ENCODE measurements around the gene PDE6D.

The PDE6D gene

DNA sequence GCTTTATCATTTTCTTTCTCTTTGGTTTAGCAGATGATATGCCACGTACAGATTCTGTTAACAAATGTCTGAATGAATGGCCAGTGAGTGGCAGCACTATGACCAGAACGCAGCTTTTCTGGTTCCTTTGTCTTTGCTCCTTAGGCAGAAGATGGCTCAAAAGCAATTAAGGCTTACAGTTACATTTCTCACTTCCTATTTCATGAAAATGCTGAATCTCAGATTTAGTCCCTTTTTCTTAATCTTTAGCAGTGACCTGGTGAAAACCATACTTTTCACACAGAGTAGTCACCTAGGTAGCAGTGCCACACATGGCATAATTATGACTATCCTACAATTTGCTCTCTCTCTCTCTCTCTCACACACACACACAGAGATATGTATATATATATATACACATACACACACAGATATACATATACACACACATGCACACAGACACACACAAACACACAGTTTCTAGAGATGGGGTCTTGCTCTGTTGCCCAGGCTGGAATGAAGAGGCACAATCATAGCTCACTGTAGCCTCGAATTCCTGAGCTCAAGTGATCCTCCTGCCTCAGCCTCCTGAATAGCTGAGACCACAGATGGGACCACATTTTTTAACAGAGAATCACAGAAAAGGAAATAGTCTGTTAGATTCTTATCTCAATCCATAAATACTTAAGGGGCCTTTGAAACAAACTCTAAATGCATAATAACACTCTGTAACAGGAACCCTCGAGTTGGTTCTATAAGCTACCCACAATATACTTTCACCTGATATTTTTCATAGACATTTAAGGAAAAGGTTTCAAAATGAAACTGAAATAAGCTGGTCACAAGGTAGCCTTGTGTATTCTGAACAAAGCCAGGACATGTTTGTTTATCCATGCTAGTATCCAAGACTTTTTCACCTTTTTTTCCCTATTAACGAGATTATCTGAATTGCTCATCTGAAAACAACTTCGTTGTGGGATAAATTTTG is 11.6 kb downstream of the PDE6D start:
- H3K4me3 ChIP-seq (ENCODE audit: low read length): no peak overlapping the region
- TF ChIP-seq CTCF (conservative IDR thresholded peaks at IDR 0.05; ENCODE audit: low read depth, low read length): no peak
- no peak for DNase-seq (ENCODE audit: low read depth)

GRCh38 chr2:231765496-231765929 is 15.6 kb downstream of the PDE6D start:
- H3K4me3 ChIP-seq (ENCODE audit: low read length): no peak overlapping the region
- DNase-seq (ENCODE audit: low read depth): no peak
- no peak for TF ChIP-seq CTCF (conservative IDR thresholded peaks at IDR 0.05; ENCODE audit: low read depth, low read length)

DNA sequence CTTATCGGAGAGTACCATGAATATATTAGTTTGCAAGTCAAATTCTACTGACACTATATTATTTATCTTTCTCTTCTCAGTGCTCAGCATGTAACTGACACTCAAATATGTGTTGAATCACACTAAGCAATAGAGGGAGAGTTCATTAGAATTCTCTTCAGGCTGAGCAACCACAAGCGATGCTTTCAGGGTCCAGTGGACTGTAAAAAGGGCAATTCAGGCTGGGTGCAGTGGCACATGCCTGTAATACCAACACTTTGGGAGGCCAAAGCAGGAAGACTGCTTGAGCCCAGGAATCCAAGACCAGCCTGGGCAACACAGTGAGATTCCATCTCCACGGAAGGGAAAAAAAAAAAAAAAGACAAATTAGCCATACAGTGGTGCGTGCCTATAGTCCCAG is 16.3 kb downstream of the PDE6D start:
- H3K4me3 ChIP-seq (ENCODE audit: low read length): no peak overlapping the region
- no peak for TF ChIP-seq CTCF (conservative IDR thresholded peaks at IDR 0.05; ENCODE audit: low read depth, low read length)
- no peak for DNase-seq (ENCODE audit: low read depth)

GRCh38 chr2:231764124-231764523 is 17.0 kb downstream of the PDE6D start:
- H3K4me3 ChIP-seq (ENCODE audit: low read length): no peak overlapping the region
- DNase-seq (ENCODE audit: low read depth): no peak
- no peak for TF ChIP-seq CTCF (conservative IDR thresholded peaks at IDR 0.05; ENCODE audit: low read depth, low read length)

GRCh38 chr2:231761735-231762134 is 19.3 kb downstream of the PDE6D start:
- DNase-seq (ENCODE audit: low read depth): no peak
- H3K4me3 ChIP-seq (ENCODE audit: low read length): no peak overlapping the region
- no peak for TF ChIP-seq CTCF (conservative IDR thresholded peaks at IDR 0.05; ENCODE audit: low read depth, low read length)

DNA sequence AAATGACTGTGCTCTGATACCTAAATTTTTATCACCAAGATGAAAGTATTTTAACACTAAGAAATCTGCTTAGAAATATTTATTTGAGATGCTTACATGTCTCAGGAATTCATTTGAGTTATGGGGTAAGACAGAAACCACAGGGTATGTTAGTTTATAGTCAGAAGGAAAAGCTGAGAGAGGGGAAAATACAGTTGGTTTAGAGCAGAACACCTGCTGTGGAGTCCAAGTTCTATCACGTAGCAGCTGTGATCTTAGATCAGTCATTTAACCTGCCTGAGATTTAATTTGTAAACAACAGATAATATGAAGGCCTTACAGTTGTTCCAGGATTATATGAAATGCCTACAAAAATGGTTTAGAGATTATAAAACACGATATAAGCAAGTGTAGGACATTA is 29.0 kb downstream of the PDE6D start:
- DNase-seq (ENCODE audit: low read depth): no peak

More for the DNA sequence above, 29.0 kb downstream of the PDE6D start:
- no peak overlapping the region for H3K4me3 ChIP-seq (ENCODE audit: low read length)
- no peak for TF ChIP-seq CTCF (conservative IDR thresholded peaks at IDR 0.05; ENCODE audit: low read depth, low read length)

Data from retinal pigment epithelial cell (primary cell).